Hepatocyte (in vitro differentiated cells): ENCODE measurements around the gene WNT11. TPM values are rescaled to one million over a fixed set of nuclear protein-coding genes. Genes with fewer than 3 reads are reported as not detected.

Experiments used
- DNase-seq: peaks from one replicate; pipeline ENCODE4 v3.0.0-alpha.2; 2016; ENCODE audit warnings: low spot score
- H2AFZ ChIP-seq: fragments of 200-600 bp; sonication (generic); 2 replicates; pipeline ENCODE4 v1.6.0; 2016; ENCODE audit warnings: antibody characterized with exemption, mild to moderate bottlenecking
- H3K27ac ChIP-seq: fragments of 200-600 bp; sonication (generic); 2 replicates; pipeline ENCODE4 v1.5.1; 2016; ENCODE audit warnings: mild to moderate bottlenecking
- H3K27me3 ChIP-seq: fragments of 200-600 bp; sonication (generic); 2 replicates; pipeline ENCODE4 v1.6.1; 2016
- H3K36me3 ChIP-seq: fragments of 200-600 bp; sonication (generic); replicated peaks from 2 replicates; pipeline ENCODE4 v1.5.1; 2016; ENCODE audit warnings: low read depth; ENCODE audit not compliant: insufficient read depth
- H3K4me1 ChIP-seq: fragments of 200-600 bp; sonication (generic); 2 replicates; pipeline ENCODE4 v1.5.1; 2016; ENCODE audit warnings: mild to moderate bottlenecking, moderate library complexity; ENCODE audit not compliant: insufficient read depth
- H3K4me2 ChIP-seq: fragments of 200-600 bp; sonication (generic); 2 replicates; pipeline ENCODE4 v1.6.0; 2016
- H3K4me3 ChIP-seq: fragments of 200-600 bp; sonication (generic); 2 replicates; pipeline ENCODE4 v1.5.1; 2016; ENCODE audit warnings: mild to moderate bottlenecking
- H3K79me2 ChIP-seq: fragments of 200-600 bp; sonication (generic); 2 replicates; pipeline ENCODE4 v1.6.0; 2017; ENCODE audit warnings: mild to moderate bottlenecking
- H3K9me2 ChIP-seq: fragments of 200-600 bp; sonication (generic); replicated peaks from 2 replicates; pipeline ENCODE4 v1.6.0; 2017; ENCODE audit warnings: mild to moderate bottlenecking; ENCODE audit not compliant: insufficient read depth
- H3K9me3 ChIP-seq: fragments of 200-600 bp; sonication (generic); 2 replicates; pipeline ENCODE4 v1.5.1; 2016; ENCODE audit warnings: low read depth, mild to moderate bottlenecking
- H4K20me1 ChIP-seq: fragments of 200-600 bp; sonication (generic); 2 replicates; pipeline ENCODE4 v1.6.0; 2016; ENCODE audit warnings: mild to moderate bottlenecking; ENCODE audit not compliant: insufficient read depth, poor library complexity, severe bottlenecking
- EZH2 ChIP-seq: fragments of 200-600 bp; sonication (generic); IDR thresholded peaks from 2 replicates; pipeline ENCODE4 v1.6.1; 2016; ENCODE audit warnings: antibody characterized with exemption, mild to moderate bottlenecking, borderline replicate concordance
- EZH2phosphoT487 ChIP-seq: fragments of 200-600 bp; sonication (generic); IDR thresholded peaks from one replicate; pipeline ENCODE4 v1.6.1; 2018; ENCODE audit warnings: antibody characterized with exemption, mild to moderate bottlenecking, low read depth, moderate library complexity; ENCODE audit not compliant: unreplicated experiment, severe bottlenecking
- WGBS: methylation state at CpG from one replicate; pipeline ENCODE4 v1.1.6; 2016; ENCODE audit warnings: low lambda C conversion rate; ENCODE audit errors: missing lambda C conversion rate; 5-methylcytosine and 5-hydroxymethylcytosine counted together
- polyA plus RNA-seq: library from polyadenylated mRNA; unstranded; fragments of >200 nt; fragmentation: Nextera tagmentation; extraction: Ambion mirVana; gene quantifications from 2 replicates; pipeline ENCODE4 v1.2.1, GENCODE V29; 2016
- total RNA-seq: library from RNA; depleted of rRNA; stranded (reverse); fragments of >200 nt; gene quantifications from 2 replicates; pipeline ENCODE4 v1.2.3, GENCODE V29; 2014
- TF ChIP-seq, protein P1 (sequence below): fragments of 200-600 bp; sonication (generic); IDR thresholded peaks from 2 replicates; pipeline ENCODE4 v1.5.1; 2016; ENCODE audit warnings: antibody characterized with exemption, mild to moderate bottlenecking; ENCODE audit not compliant: poor library complexity

Gene WNT11
- total and polyA plus RNA-seq, 2 experiments from 2014 or later: 16.4 to 19.1 TPM

DNA sequence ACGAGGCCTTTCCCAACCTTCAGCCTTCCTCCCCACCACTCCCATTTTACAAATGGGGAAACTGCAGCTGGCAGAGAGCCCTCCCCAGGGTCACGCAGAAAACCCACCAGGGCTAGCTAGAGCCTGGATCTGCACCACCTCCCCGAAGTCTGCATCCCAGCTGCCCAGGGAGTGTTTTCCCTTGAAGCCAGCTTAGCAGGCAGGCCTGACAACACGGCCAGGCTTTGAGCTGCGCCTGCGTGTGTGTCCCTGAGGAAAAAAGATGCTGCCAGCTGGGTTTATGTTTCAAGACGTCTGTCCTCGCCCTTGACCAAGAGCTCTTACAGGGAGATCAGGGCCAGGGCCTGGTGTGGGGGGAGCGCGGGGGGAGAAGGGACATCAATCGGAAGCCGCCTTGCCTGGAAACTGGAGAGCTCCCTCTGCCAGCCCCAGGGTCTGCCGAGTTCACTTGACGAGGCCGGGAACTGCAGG, 20.3 kb downstream of the WNT11 start:
- Histone ChIP-seq H3K27ac (peak overlapping the region; percentile 75), H2AFZ (no peak overlapping the region), H3K36me3 (no peaks in the 10 kb centered on the region), H3K4me3 (no peak overlapping the region), H3K9me2 (no peaks in the 10 kb centered on the region), H3K27me3 (no peaks in the 10 kb centered on the region), H3K9me3 (no peaks in the 10 kb centered on the region), H3K4me1 (peaks cover 36% of the 10 kb centered on the region), H4K20me1 (no peaks in the 10 kb centered on the region), H3K4me2 (no peak overlapping the region), H3K79me2 (no peaks in the 10 kb centered on the region)
- TF ChIP-seq EZH2 (no peak), EZH2phosphoT487 (no peak)
- TF ChIP-seq, protein P1, sequence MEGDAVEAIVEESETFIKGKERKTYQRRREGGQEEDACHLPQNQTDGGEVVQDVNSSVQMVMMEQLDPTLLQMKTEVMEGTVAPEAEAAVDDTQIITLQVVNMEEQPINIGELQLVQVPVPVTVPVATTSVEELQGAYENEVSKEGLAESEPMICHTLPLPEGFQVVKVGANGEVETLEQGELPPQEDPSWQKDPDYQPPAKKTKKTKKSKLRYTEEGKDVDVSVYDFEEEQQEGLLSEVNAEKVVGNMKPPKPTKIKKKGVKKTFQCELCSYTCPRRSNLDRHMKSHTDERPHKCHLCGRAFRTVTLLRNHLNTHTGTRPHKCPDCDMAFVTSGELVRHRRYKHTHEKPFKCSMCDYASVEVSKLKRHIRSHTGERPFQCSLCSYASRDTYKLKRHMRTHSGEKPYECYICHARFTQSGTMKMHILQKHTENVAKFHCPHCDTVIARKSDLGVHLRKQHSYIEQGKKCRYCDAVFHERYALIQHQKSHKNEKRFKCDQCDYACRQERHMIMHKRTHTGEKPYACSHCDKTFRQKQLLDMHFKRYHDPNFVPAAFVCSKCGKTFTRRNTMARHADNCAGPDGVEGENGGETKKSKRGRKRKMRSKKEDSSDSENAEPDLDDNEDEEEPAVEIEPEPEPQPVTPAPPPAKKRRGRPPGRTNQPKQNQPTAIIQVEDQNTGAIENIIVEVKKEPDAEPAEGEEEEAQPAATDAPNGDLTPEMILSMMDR: no peak
- peak; percentile 58 for DNase-seq
- WGBS: 53% methylated on average over 14 of the region's 15 CpGs

GRCh38 chr11:76185511-76185910, 20.8 kb downstream of the WNT11 start:
- WGBS: 91% methylated on average over 10 of the region's 10 CpGs

GRCh38 chr11:76184551-76184993, 21.7 kb downstream of the WNT11 start:
- TF ChIP-seq, protein P1: no peak
- TF ChIP-seq EZH2: no peak
- TF ChIP-seq EZH2phosphoT487: no peak
- no peak for DNase-seq
- Histone ChIP-seq H3K4me2 (no peak overlapping the region), H3K9me3 (no peaks in the 10 kb centered on the region), H3K27me3 (no peaks in the 10 kb centered on the region), H3K27ac (peak overlapping the region; percentile 75), H2AFZ (no peak overlapping the region), H3K79me2 (no peaks in the 10 kb centered on the region), H4K20me1 (no peaks in the 10 kb centered on the region), H3K36me3 (no peaks in the 10 kb centered on the region), H3K4me3 (no peak overlapping the region), H3K9me2 (no peaks in the 10 kb centered on the region), H3K4me1 (peaks cover 25% of the 10 kb centered on the region)
- 41% methylated on average over 7 of the region's 7 CpGs for WGBS

More at GRCh38 chr11:76185511-76185910, 20.8 kb downstream of the WNT11 start:
- no peaks in the 10 kb centered on the region for H3K36me3 ChIP-seq
- TF ChIP-seq, protein P1: no peak
- no peak for TF ChIP-seq EZH2phosphoT487
- no peak for TF ChIP-seq EZH2
- no peak overlapping the region for H2AFZ ChIP-seq
- no peaks in the 10 kb centered on the region for H3K27me3 ChIP-seq
- H3K79me2 ChIP-seq: no peaks in the 10 kb centered on the region
- peak overlapping the region; percentile 75 for H3K27ac ChIP-seq
- no peak overlapping the region for H3K4me2 ChIP-seq
- no peaks in the 10 kb centered on the region for H4K20me1 ChIP-seq
- H3K4me3 ChIP-seq: no peak overlapping the region
- H3K9me2 ChIP-seq: no peaks in the 10 kb centered on the region
- H3K9me3 ChIP-seq: no peaks in the 10 kb centered on the region
- DNase-seq: no peak
- peaks cover 31% of the 10 kb centered on the region for H3K4me1 ChIP-seq
